ENCODE results near the gene CLDN4.

- no peak for TF ChIP-seq EZH2phosphoT487 (IDR thresholded peaks at IDR 0.05; ENCODE audit: unreplicated experiment)
- TF ChIP-seq CTCF (conservative IDR thresholded peaks at IDR 0.05; ENCODE audit: low read depth in 2 of 2) = no peak
- TF ChIP-seq CREB1 (CRISPR knock-in tag; IDR thresholded peaks at IDR 0.05; ENCODE audit: low read depth) = no peak
- TF ChIP-seq JUNB (IDR thresholded peaks at IDR 0.05; ENCODE audit: unreplicated experiment) = no peak
- TF ChIP-seq POLR2AphosphoS5 (IDR thresholded peaks at IDR 0.05; ENCODE audit: low read depth) = no peak
- TF ChIP-seq EZH2 (IDR thresholded peaks at IDR 0.05; ENCODE audit: low read depth, unreplicated experiment) = no peak
- no peak for TF ChIP-seq REST (IDR thresholded peaks at IDR 0.05; ENCODE audit: unreplicated experiment)
Observed at GRCh38 chr7:73828972-73829371, 1.8 kb upstream of the CLDN4 start.
